GM10266 (cell line): ENCODE measurements around the gene APOO.

Source experiments
- DNase-seq: peaks from one replicate; pipeline ENCODE4 v3.0.0; 2012; ENCODE audit errors: extremely low spot score
- TF ChIP-seq, protein P1 (sequence below): IDR thresholded peaks from 2 replicates; pipeline ENCODE4 v1.5.1; 2012; ENCODE audit warnings: mild to moderate bottlenecking, low read depth; ENCODE audit not compliant: control insufficient read depth, insufficient read depth; ENCODE audit errors: missing control alignments

APOO gene

DNA sequence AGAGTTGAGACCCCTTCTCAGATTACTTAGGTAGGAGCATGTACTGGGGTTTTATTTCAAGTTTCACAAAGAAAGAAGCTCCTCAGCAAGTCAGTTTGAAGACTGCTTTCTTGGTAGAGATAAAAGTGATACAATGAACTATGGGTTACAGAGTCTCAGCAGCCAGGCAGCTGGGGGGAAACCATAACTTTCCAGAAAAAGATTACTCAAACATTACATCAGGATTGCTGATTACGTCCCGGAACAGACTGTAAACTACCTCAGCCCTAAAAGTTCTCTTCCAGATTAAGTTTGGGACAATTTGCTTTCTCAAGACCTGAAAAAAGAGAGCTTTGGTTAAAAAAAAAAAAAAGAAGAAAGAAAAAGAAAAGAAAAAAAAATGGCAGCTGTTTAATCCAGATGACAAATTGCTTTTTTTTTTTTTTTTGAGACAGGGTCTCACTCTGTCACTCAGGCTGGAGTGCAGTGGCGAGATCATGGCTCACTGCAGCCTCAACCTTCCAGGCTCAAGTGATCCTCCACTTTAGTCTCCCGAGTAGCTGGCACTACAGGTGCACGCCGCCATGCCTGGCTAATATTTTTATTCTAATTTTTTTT, 108.2 kb downstream of the APOO start:
- TF ChIP-seq, protein P1, sequence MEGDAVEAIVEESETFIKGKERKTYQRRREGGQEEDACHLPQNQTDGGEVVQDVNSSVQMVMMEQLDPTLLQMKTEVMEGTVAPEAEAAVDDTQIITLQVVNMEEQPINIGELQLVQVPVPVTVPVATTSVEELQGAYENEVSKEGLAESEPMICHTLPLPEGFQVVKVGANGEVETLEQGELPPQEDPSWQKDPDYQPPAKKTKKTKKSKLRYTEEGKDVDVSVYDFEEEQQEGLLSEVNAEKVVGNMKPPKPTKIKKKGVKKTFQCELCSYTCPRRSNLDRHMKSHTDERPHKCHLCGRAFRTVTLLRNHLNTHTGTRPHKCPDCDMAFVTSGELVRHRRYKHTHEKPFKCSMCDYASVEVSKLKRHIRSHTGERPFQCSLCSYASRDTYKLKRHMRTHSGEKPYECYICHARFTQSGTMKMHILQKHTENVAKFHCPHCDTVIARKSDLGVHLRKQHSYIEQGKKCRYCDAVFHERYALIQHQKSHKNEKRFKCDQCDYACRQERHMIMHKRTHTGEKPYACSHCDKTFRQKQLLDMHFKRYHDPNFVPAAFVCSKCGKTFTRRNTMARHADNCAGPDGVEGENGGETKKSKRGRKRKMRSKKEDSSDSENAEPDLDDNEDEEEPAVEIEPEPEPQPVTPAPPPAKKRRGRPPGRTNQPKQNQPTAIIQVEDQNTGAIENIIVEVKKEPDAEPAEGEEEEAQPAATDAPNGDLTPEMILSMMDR: no peak
- no peak for DNase-seq

DNA sequence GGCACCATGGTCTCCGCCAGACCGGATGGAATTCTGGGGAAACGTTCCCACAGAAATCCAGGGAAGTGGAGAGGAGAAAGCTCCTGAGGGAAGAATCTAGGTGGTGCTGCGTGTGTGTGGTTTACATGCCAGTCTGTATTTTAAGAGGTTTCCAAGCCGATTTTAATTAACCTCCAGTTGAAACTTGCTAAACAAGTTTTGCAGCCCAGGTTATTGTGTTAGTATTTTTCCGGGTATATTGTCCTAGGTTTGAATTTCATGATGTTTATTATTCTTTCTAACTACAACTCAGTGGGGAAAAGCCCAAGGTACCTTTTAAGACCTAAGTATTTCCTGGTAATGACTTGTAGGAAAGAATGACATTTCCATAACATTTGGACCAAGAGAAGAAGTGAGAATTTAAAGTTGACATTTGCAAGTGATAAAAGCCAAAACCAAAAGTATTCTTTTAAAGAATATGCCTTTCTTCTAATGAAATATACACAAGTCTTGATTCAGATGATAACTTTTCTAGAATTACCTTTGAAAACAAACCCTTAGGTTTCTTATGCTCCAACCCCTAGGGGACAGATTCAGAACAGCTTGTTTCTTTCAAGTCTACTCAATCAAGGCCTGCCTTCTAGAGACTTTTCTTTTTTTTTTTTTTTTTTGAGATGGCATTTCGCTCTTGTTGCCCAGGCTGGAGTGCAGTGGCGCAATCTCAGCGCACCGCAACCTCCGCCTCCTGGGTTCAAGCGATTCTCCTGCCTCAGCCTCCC, 110.2 kb downstream of the APOO start:
- no peak for DNase-seq
- TF ChIP-seq, protein P1: no peak

DNA sequence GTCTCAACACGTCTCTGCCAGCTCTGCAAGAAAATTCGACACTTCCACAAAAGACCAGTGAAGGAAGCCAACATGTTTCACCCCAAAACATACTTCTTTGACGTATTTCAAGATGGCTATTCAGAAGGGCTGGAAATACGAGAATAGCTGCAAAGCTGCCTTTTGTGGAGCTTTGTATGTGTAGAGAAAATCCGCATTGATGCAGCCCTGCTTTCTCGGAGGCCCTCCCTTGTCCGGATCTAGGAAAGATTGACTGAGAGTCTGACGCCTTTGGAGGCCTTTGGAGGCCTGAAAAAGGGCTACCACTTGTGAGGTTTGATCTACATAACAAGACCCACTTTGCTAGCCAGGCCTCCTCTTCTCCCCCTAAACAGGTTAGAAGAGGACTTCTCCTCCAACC, 112.5 kb downstream of the APOO start:
- DNase-seq: no peak
- TF ChIP-seq, protein P1: no peak

DNA sequence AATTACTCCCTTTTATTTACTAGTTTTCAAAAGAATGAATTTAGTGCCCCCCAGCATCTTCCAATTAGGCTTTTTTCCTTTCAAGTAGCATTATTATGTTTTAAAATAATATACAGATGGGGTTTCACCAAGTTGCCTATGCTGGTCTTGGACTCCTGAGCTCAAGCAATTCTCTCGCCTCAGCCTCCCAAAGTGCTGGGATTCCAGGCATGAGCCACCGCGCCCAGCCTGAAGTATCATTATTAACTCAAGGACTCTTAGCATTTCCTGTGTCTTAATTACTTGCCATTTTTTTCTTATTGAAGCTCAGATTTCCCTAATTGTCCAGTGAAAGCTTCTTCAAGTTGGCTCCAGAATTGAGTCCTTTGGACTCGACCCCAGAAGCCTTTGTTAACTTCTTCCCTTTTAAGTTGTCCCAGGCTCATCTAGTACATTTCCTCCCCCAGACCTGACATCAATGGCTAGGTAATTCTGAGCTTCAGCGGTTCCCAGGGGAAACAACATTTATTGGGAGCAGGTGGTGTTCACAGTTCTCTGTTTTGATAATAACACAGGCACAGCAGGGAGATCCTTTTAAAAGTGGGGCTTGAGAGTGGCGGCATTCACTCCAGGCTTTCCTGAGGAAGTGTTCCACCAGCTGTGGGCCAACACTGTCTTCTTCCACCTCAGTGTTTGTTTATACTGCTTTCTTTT, 114.7 kb downstream of the APOO start:
- no peak for DNase-seq
- TF ChIP-seq, protein P1: no peak

DNA sequence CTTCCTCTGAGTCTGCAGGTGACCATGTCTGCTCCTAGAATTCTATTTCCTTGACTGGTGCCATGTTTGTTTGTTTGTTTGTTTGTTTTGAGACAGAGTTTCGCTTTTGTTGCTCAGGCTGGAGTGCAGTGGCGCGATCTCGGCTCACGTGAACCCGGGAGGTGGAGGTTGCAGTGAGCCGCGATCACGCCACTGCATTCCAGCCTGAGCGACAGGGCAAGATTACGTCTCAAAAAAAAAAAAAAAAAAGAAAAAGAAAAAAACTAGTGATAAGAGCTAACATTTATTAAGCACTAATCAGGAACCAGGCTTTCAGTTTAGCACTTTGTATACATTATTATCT, 117.6 kb downstream of the APOO start:
- no peak for DNase-seq
- TF ChIP-seq, protein P1: no peak

DNA sequence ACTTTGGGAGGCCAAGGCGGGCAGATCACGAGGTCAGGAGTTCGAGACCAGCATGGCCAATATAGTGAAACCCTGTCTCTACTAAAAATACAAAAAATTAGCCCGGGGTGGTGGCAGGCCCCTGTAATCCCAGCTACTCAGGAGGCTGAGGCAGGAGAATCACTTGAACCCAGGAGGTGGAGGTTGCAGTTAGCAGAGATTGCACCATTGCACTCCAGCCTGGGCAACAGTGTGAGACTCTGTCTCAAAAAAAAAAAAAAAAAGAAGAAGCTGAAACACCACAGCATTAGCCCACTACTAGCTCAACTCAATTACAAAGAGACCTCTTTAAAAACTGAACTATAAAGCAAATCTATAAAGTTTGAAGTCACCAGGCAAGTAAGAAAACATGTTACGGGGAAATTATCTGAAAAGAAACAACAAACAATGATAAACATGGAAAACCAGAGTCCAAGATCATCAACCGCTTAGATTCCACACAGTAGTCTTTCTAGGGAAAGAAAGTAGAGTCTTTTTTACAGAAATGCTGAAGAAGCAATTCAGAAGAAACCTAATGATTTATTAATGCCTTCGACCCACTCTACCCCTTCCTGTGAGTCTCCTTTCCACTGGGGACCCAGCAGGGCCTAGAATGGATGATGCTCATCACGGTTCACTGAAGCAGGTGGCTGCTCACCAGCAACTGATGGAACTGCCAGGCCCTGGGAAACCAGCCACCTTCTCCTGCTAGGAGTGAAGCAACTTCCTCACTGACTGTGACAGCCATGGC, 118.2 kb downstream of the APOO start:
- DNase-seq: no peak
- TF ChIP-seq, protein P1: no peak
